ENCODE results near the gene RPS3.
"Not testable (repeated sequence)": the region's sequence is repeated elsewhere in the genome, so short reads cannot be mapped to it uniquely, and the experiment has no call there.

DNA sequence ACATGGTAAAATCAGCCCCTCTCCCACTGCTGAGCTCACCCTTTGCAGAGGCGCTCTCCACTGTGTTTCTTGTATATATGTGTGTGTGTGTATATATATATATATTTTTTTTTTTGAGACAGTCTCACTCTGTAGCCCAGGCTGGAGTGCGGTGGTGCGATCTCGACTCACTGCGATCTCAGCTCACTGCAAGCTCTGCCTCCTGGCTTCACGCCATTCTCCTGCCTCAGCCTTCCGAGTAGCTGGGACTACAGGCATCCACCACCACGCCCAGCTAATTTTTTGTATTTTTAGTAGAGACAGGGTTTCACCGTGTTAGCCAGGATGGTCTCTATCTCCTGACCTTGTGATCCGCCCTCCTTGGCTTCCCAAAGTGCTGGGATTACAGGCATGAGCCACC lies 13.8 kb downstream of the RPS3 start:
- TF ChIP-seq, protein P1, sequence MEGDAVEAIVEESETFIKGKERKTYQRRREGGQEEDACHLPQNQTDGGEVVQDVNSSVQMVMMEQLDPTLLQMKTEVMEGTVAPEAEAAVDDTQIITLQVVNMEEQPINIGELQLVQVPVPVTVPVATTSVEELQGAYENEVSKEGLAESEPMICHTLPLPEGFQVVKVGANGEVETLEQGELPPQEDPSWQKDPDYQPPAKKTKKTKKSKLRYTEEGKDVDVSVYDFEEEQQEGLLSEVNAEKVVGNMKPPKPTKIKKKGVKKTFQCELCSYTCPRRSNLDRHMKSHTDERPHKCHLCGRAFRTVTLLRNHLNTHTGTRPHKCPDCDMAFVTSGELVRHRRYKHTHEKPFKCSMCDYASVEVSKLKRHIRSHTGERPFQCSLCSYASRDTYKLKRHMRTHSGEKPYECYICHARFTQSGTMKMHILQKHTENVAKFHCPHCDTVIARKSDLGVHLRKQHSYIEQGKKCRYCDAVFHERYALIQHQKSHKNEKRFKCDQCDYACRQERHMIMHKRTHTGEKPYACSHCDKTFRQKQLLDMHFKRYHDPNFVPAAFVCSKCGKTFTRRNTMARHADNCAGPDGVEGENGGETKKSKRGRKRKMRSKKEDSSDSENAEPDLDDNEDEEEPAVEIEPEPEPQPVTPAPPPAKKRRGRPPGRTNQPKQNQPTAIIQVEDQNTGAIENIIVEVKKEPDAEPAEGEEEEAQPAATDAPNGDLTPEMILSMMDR (IDR thresholded peaks at IDR 0.05): not testable (repeated sequence)
- not testable (repeated sequence) for TF ChIP-seq POLR2A (IDR thresholded peaks at IDR 0.05)
